ENCODE results near the gene C1QBP.
A peak's percentile ranks its signal among the peaks of the same experiment; 100 is the strongest.
"Not testable (repeated sequence)": the region's sequence is repeated elsewhere in the genome, so short reads cannot be mapped to it uniquely, and the experiment has no call there.

Gene C1QBP

GRCh38 chr17:5438716-5439445 lies at the start of gene C1QBP:
Gene C1QBP, minus strand, starts transcription at chr17:5439155. Its CDS starts 82 bp downstream, at chr17:5439073.
- peak; percentile 78 to 88 for DNase-seq (ENCODE audit: low read depth in 2 of 2)

GRCh38 chr17:5488752-5489151 lies 49.8 kb upstream of the C1QBP start:
- DNase-seq (ENCODE audit: low read depth in 2 of 2) = no peak

GRCh38 chr17:5486206-5487124 lies 47.5 kb upstream of the C1QBP start, which contains the start of gene MIS12:
Gene MIS12, plus strand, starts transcription at chr17:5486566. Its CDS starts 2,297 bp downstream, at chr17:5488863.
- DNase-seq (ENCODE audit: low read depth in 2 of 2) = peak; percentile 94 to 97

- no peak for DNase-seq (ENCODE audit: low read depth in 2 of 2)
Measured at GRCh38 chr17:5485270-5486205, 46.6 kb upstream of the C1QBP start, which contains the start of gene DERL2. Gene DERL2, minus strand, starts transcription at chr17:5486178. Its CDS starts 17 bp downstream, at chr17:5486161.

GRCh38 chr17:5481451-5481850 lies 42.5 kb upstream of the C1QBP start:
- no peak for DNase-seq (ENCODE audit: low read depth in 2 of 2)

GRCh38 chr17:5480962-5481361 lies 42.0 kb upstream of the C1QBP start:
- DNase-seq (ENCODE audit: low read depth in 2 of 2) = no peak

- DNase-seq (ENCODE audit: low read depth in 2 of 2) = no peak
Measured at GRCh38 chr17:5478992-5479391, 40.0 kb upstream of the C1QBP start.

GRCh38 chr17:5473906-5474305 lies 35.0 kb upstream of the C1QBP start:
- no peak for DNase-seq (ENCODE audit: low read depth in 2 of 2)

GRCh38 chr17:5472511-5472910 lies 33.6 kb upstream of the C1QBP start:
- no peak for DNase-seq (ENCODE audit: low read depth in 2 of 2)

GRCh38 chr17:5468075-5468473 lies 29.1 kb upstream of the C1QBP start:
- DNase-seq (ENCODE audit: low read depth in 2 of 2) = peak in 1 of 2 experiments; percentile 11

- no peak for DNase-seq (ENCODE audit: low read depth in 2 of 2)
Measured at GRCh38 chr17:5467416-5467815, 28.5 kb upstream of the C1QBP start.

- DNase-seq (ENCODE audit: low read depth in 2 of 2) = no peak
Measured at GRCh38 chr17:5466295-5466694, 27.3 kb upstream of the C1QBP start.

- no peak for DNase-seq (ENCODE audit: low read depth in 2 of 2)
Measured at GRCh38 chr17:5464717-5465507, 26.0 kb upstream of the C1QBP start.

GRCh38 chr17:5446786-5447185 lies 7.8 kb upstream of the C1QBP start:
- DNase-seq (ENCODE audit: low read depth in 2 of 2) = no peak

- DNase-seq (ENCODE audit: low read depth in 2 of 2) = no peak
Measured at GRCh38 chr17:5444209-5444608, 5.3 kb upstream of the C1QBP start.

GRCh38 chr17:5443728-5444127 lies 4.8 kb upstream of the C1QBP start:
- no peak for DNase-seq (ENCODE audit: low read depth in 2 of 2)

- no peak for DNase-seq (ENCODE audit: low read depth in 2 of 2)
Measured at GRCh38 chr17:5439446-5439764, 450 bp upstream of the C1QBP start.

GRCh38 chr17:5437721-5438317 lies 1.1 kb downstream of the C1QBP start:
- no peak for DNase-seq (ENCODE audit: low read depth in 2 of 2)

- not testable (repeated sequence) for DNase-seq (ENCODE audit: low read depth in 2 of 2)
Measured at GRCh38 chr17:5435781-5436315, 3.1 kb downstream of the C1QBP start.

- no peak for DNase-seq (ENCODE audit: low read depth in 2 of 2)
Measured at GRCh38 chr17:5434984-5435383, 4.0 kb downstream of the C1QBP start.

Measured in stimulated activated CD4-positive, alpha-beta T cell treated with anti-CD3 and anti-CD28 coated beads, Interleukin-12 subunit alpha, Interleukin-12 subunit beta, amount 100 ng/mL, for 24 hours (primary cell).